Measurements from ENCODE around the gene COMMD3. TPM values are rescaled to one million over a fixed set of nuclear protein-coding genes. Genes with fewer than 3 reads are reported as not detected.
A peak's percentile ranks its signal among the peaks of the same experiment; 100 is the strongest.
"Not testable (repeated sequence)": the region's sequence is repeated elsewhere in the genome, so short reads cannot be mapped to it uniquely, and the experiment has no call there.

COMMD3 gene
- total RNA-seq, 1 donor from 2014 or later: 51.0 TPM

DNA sequence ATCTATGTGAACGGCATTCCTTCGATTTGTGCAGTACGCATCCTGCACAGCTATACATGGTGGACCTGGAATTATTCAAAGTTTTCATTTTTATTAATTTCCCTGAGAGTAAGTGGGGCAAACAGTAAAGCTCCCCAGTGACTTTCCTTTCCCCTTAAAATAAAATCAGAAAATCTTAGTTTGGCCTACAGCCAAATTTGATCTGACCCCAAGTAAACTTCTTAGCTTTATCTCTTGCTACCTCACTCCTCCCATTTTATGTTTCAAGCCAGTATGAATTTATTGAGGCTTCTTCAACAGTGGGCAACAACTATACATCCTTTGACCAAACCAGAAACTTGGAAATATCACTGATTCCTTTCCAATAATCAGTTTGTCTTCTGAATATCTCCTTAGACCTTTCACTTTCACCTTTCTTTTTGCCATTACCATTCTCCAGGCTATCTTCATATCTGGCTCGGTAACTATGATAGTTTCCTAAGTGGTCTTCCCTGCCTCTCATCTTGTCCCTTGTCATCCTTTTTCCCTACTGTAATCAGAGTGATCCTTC is 40.2 kb downstream of the COMMD3 start:
- H3K36me3 ChIP-seq: no peaks in the 10 kb centered on the region
- no peak overlapping the region for H3K4me3 ChIP-seq
- H3K4me1 ChIP-seq: no peaks in the 10 kb centered on the region
- no peak for DNase-seq
- TF ChIP-seq, protein P1, sequence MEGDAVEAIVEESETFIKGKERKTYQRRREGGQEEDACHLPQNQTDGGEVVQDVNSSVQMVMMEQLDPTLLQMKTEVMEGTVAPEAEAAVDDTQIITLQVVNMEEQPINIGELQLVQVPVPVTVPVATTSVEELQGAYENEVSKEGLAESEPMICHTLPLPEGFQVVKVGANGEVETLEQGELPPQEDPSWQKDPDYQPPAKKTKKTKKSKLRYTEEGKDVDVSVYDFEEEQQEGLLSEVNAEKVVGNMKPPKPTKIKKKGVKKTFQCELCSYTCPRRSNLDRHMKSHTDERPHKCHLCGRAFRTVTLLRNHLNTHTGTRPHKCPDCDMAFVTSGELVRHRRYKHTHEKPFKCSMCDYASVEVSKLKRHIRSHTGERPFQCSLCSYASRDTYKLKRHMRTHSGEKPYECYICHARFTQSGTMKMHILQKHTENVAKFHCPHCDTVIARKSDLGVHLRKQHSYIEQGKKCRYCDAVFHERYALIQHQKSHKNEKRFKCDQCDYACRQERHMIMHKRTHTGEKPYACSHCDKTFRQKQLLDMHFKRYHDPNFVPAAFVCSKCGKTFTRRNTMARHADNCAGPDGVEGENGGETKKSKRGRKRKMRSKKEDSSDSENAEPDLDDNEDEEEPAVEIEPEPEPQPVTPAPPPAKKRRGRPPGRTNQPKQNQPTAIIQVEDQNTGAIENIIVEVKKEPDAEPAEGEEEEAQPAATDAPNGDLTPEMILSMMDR (IDR thresholded peaks at IDR 0.05): no peak
- no peaks in the 10 kb centered on the region for H3K9me3 ChIP-seq
- H3K27ac ChIP-seq: no peak overlapping the region
- no peak for ATAC-seq
- intact Hi-C loops (cut with DNase I): no loop called here
- no peaks in the 10 kb centered on the region for H3K27me3 ChIP-seq (ENCODE audit: low read depth)

DNA sequence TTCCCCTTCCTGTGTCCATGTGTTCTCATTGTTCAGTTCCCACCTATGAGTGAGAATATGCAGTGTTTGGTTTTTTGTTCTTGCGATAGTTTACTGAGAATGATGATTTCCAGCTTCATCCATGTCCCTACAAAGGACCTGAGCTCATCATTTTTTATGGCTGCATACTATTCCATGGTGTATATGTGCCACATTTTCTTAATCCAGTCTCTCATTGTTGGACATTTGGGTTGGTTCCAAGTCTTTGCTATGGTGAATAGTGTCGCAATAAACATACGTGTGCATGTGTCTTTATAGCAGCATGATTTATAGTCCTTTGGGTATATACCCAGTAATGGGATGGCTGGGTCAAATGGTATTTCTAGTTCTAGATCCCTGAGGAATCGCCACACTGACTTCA is 41.6 kb downstream of the COMMD3 start:
- H3K36me3 ChIP-seq; DNase-seq; ATAC-seq; intact Hi-C loops (cut with DNase I); H3K4me3 ChIP-seq; H3K9me3 ChIP-seq; H3K27ac ChIP-seq; H3K4me1 ChIP-seq; H3K27me3 ChIP-seq (ENCODE audit: low read depth): not testable (repeated sequence)

DNA sequence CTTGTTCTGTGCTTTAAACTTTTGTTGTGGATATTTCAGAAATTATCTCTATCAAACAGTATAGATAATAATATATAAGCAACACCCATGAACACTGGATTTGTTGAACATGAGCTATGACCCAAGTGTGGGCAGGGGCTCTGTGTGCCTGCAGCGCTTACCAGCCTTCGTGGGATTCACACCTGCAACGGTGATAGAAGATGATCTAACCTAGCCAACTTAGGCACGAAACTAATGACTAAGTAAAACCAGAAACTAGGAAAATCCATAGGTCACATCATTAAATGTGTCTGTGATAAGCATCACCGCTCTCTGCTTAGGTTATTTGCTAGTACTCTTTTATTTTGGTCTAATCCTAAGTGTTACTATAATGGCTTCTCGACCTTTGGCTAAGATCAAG is 47.1 kb downstream of the COMMD3 start:
- intact Hi-C loops (cut with DNase I): no loop called here
- DNase-seq (no peak), ATAC-seq (no peak)
- Histone ChIP-seq H3K9me3 (no peaks in the 10 kb centered on the region), H3K27me3 (ENCODE audit: low read depth) (no peaks in the 10 kb centered on the region), H3K27ac (no peak overlapping the region), H3K36me3 (no peaks in the 10 kb centered on the region), H3K4me1 (no peaks in the 10 kb centered on the region), H3K4me3 (no peak overlapping the region)
- TF ChIP-seq, protein P1 (IDR thresholded peaks at IDR 0.05): no peak

DNA sequence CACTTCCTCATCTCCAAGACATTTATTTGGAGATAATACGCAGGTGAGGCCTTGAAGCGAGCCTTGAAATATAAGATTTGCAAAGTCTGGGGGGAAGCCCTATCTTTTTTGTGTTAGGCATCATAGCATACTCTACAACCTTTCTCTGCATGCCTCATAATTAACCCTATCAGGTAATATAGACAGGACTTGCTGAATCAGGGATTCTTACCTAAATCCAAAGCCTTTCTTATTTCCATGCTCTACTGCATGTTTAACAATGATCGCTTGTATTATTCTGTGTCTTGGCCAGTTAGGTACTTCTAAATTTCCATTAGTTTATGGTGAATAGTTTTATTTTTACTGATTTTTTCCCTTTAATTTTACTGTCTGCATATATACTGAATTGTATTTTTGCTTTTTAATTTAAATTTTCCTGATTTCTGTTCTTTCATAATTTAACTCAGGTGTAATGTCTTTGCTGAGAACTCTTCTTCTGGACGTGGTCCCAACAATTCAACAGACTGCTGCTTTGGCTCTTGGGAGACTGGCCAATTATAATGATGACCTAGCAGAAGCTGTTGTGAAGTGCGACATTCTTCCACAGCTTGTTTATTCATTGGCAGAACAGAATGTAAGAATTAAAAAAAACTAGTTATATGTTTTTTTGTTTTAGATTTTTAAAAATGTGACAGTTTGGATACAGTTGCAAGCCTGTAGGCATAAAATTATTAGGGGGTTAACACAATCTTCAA is 48.4 kb downstream of the COMMD3 start:
- TF ChIP-seq, protein P1 (IDR thresholded peaks at IDR 0.05): no peak
- Histone ChIP-seq H3K27me3 (ENCODE audit: low read depth) (no peaks in the 10 kb centered on the region), H3K9me3 (no peaks in the 10 kb centered on the region), H3K27ac (no peak overlapping the region), H3K4me3 (no peak overlapping the region), H3K4me1 (no peaks in the 10 kb centered on the region), H3K36me3 (no peaks in the 10 kb centered on the region)
- no peak for ATAC-seq
- DNase-seq: no peak
- intact Hi-C loops (cut with DNase I): no loop called here

DNA sequence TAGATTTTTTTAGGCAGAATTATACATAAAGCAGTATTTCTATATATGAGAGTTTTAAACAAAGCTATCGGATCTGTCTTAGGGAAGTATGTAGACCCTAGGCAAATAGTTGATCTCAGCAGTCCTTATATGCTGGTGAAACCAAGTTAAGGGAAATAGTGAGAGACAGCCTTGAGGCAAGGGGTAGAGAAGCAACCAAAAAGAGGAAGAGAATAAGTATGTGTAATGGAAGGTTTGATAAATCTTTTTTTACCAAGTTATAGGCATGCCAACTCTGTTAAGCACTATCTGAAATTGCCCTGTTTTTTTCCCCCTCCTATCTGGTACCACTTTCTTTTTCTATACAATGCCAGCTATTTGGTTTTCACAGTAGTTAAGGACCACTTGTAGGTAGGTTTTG is 49.0 kb downstream of the COMMD3 start:
- Histone ChIP-seq H3K4me3 (no peak overlapping the region), H3K4me1 (no peaks in the 10 kb centered on the region), H3K27ac (no peak overlapping the region), H3K27me3 (ENCODE audit: low read depth) (no peaks in the 10 kb centered on the region), H3K9me3 (no peaks in the 10 kb centered on the region), H3K36me3 (no peaks in the 10 kb centered on the region)
- ATAC-seq: peak; percentile 39 to 55
- intact Hi-C loops (cut with DNase I): no loop called here
- no peak for DNase-seq
- TF ChIP-seq, protein P1 (IDR thresholded peaks at IDR 0.05): no peak

DNA sequence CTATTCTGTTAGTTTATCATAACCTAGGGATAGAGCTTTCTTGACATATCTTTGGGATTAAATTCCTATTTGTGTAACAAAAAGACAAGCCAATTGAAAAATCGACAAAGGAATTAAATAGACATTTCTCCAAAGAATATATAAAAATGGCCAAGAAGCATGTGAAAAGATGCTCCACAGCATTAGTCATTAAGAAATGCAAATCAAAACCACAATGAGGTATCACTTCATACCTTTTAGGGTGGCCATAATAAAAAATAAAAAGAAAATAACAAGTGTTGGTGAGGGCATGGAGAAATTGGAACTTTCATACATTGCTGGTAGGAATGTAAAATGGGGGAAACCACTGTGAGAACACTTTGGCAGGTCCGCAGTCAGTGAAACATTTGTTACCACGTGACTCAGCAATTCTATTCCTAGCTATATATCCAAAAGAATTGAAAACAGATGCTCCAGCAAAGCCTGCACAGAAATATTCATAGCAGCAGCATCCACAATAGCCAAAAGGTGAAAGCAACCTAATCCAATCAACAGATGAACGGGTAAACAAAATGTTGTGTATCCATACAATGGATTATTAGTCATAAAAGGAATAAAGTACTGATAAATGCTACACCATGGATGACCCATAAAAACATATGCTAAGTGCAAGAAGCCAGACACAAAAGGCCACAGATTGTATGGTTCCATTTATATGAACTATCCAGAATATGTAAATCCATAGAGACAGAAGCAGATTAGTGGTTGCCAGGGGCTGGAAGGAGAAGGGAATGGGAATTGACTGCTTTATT is 49.7 kb downstream of the COMMD3 start:
- intact Hi-C loops (cut with DNase I): no loop called here
- no peak overlapping the region for H3K4me3 ChIP-seq
- no peak for DNase-seq
- H3K9me3 ChIP-seq: no peaks in the 10 kb centered on the region
- H3K27me3 ChIP-seq (ENCODE audit: low read depth): no peaks in the 10 kb centered on the region
- TF ChIP-seq, protein P1 (IDR thresholded peaks at IDR 0.05): no peak
- no peaks in the 10 kb centered on the region for H3K36me3 ChIP-seq
- H3K27ac ChIP-seq: no peak overlapping the region
- no peaks in the 10 kb centered on the region for H3K4me1 ChIP-seq
- ATAC-seq: no peak
